GM15510 (cell line): ENCODE results near the gene NELFB.

ENCODE experiments used
- POLR2A ChIP-seq: IDR thresholded peaks from 3 replicates; pipeline ENCODE4 v1.6.1; 2011; ENCODE audit warnings: borderline replicate concordance; ENCODE audit not compliant: insufficient read length; ENCODE audit errors: extremely low read depth

NELFB gene

DNA sequence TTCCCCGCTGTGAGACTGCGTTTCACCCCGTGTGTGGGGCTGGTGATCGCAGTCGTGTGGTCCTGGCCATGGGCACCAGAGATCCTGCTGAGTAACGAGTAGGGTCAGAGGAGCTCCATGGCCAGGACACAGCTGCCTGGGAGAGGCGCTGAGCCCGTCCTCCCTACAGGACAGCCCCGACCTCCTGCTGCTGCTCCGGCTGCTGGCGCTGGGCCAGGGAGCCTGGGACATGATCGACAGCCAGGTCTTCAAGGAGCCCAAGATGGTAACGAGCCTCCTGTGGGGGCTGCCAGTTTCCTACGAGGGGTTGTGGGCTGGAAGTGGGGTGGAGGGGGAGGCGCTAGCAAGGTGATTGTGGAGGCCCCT lies 11.0 kb downstream of the NELFB start:
- no peak for TF ChIP-seq POLR2A

DNA sequence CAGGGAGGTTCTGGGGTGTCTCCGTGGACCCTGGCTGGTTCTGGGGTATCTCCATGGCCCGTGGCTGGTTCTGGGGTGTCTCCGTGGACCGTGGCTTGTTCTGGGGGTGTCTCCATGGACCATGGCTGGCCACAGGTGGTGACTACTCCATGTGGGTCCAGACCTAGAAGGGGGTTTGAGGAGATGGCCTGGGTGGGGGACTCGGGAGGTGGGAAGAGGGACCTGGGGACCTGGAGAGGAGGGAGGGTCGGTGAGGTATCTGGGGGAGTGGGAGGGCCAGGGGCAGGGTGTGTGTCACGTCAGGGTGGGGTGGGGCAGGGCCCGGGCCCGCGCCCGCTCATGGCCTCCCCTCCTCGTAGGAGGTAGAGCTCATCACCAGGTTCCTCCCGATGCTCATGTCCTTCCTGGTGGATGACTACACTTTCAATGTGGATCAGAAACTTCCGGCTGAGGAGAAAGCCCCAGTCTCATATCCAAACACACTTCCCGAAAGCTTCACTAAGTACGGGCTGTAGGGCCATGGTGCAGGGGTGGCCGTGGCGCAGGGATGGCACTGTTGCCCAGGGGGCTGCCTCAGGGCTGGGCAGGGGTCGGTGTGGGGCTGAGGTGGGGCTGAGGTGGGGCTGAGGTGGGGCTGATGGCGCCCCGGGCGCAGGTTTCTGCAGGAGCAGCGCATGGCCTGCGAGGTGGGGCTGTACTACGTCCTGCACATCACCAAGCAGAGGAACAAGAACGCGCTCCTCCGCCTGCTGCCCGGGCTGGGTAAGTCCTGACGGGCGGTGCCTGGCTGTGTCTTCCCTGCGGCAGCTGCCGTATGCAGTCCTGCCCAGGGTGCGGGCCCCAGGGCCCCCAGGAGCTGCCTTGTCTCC lies 11.7 kb downstream of the NELFB start:
- no peak for TF ChIP-seq POLR2A

DNA sequence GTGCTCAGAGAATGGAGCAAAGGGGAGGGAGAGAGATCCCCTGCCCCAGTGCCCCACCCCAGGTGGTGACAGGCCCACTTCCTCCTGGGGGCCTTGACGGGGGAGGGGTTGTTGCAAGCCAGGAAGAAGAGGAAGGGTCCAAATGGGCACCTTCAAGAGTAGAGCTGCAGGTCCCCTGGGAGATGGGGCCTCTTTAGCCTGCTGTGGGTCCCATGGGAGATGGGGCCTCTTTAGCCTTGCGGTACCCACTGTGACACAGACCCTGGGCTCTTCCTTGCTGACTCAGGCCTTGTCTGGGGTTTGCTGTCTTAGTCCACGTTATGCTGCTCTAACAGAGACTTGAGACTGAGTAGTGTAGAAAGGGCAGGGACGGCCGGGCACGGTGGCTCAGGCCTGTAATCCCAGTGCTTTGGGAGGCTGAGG lies 12.8 kb downstream of the NELFB start:
- TF ChIP-seq POLR2A, result no peak

DNA sequence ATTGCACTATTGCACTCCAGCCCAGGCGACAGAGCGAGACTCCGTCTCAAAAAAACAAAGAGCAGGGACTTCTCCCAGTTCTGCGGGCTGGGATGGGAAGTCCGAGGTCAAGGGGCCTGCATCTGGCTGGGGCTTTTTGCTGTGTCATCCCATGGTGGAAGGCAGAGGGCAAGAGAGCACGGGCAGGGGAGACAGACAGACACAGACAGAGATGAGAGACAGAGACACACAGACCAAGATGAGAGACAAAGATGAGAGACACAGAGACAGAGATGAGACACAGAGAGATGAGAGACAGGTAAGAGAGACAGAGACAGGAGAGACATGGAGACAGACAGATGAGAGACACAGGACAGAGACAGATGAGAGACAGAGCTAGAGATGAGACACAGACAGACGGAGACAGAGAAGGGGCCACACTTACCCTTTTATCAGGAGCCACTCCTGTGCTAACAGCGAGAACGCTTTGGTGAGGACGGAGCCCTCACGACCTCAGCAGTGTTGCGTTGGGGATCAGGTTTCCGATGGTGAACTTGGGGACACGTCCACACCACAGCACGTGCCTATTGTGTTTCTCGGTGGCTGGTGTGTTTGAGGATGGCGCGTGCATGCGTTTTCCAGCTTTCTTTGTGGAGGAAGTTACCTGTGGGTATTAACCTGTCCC lies 13.5 kb downstream of the NELFB start:
- TF ChIP-seq POLR2A, result no peak

DNA sequence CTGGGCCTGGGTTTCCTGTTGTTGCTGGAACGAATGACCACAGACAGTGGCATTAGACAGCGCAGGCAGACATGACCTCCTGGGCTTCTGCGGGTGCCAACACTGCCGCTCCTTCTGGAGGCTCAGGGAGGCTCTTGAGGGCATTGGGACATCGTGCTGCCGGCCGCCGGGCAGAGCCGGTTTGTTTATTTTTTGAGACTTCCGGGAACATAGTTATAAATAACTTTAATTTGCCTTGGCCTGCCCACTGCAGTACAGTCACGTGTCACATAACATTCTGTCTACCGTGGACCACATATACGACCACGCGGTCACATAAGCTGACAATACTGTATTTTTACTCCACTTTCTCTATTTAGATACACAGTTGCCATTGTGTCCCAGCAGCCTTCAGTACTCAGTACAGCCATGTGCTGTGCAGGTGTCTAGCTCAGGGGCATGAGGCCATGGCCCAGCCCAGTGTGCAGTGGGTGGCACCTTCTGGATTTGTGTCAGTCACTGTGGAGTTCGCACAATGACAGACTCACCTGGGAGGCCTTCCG lies 14.2 kb downstream of the NELFB start:
- peak; percentile 36 for TF ChIP-seq POLR2A

DNA sequence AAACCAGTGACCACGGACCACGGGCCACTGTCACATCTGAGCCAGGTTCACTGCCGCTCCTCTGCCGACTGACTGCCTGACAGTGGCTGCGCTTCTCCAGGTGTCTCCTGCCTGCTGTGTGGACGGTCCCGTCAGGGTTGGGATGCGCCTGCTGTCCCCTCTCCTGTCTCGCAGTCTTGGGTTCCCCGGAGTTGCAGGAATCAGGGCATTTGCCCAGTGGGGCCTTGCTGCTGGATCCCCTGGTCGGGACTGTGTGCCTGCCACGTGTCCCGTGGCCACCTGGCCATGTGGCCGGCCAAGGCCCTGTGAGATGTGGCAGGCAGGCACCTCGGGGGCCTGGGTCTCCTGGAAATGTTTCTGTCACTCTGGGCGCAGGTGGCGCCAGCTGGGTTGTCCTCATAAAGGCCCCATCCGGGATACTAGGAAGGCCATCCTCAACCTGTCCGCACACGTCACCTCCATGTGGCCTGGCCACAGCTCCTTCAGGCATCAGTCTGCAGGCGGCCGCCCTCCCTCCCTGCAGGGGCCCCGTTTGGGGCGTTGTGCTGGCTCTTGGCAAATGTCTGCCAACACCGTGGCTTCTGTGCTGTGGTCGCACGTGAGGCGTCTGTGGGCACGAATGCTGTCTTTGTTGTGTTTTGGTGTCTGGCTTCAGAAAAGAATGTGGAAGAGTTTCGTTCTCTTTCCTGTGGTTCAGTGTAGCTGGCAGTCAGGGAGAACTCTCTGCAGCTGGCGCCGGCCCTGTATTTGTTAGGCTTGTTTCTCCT lies 16.0 kb downstream of the NELFB start:
- no peak for TF ChIP-seq POLR2A

DNA sequence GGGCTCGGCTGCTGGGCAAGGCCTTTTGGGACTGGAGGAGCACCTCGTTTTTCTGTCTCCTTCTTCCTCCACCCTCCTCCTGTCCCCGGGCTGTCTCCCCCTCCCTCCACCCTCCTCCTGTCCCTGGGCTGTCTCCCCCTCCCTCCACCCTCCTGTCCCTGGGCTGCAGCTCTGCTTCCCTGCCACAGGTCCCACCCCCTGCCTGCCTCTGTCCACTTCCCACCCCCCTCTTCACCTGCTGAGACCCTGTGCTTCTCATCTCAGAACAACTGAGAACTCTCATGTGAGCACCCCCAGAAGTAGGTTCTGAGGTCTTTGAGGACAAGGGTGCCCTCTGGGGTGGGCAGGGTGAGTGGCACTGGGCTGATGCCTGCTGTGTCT lies 16.6 kb downstream of the NELFB start:
- no peak for TF ChIP-seq POLR2A

DNA sequence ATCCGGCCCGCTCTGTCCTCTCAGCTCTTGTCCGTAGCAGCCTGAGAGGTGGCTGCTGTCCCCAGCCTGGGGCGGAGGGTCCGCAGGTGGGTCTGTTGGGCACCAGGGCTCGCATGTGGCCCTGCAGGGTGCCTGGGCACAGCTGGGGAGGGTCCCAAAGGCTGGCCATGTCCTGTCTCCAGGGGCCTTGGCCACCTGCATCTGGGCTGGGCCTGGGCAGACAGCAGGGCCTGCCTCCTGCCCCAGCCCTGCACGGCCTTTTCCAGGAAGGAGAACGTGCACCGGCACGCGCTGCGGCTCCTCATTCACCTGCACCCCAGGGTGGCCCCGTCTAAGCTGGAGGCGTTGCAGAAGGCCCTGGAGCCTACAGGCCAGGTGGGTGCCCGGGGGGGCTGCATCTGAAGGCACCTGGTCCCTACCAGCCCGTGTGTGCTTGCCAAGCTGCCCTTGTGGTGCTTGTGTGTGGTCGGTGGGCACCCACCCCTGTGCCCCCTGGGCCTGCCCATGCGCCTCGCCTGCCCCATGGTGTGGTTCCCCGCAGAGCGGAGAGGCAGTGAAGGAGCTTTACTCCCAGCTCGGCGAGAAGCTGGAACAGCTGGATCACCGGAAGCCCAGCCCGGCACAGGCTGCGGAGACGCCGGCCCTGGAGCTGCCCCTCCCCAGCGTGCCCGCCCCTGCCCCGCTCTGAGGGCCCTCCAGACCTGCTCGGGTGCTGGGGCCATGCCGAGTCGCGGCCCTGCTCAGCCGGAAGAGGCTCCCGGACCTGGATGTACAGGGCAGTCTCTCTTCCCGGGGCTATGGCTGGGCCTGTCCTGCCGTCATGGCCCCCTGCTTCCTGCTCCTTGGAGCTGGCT lies 17.3 kb downstream of the NELFB start:
- no peak for TF ChIP-seq POLR2A

DNA sequence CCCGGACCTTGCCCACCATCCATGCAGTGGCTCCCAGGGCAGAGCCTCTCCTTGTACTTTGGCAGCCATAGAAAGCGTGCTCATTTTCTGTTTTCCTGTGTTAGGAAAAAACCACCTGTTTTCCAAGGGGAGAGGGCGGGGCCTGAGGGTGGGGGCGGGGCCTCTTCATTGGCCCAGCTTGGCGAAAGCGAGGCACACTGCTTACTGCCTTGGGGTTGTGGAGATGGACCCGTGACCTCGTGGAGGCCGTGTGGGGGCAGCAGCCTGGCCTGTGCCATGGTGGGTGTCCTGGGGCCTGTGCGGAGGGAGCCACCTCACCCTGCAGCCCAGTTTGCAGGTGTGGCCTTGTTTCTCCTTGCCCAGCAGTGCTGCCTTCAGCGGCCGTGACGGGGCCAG lies 18.0 kb downstream of the NELFB start:
- TF ChIP-seq POLR2A, result no peak

DNA sequence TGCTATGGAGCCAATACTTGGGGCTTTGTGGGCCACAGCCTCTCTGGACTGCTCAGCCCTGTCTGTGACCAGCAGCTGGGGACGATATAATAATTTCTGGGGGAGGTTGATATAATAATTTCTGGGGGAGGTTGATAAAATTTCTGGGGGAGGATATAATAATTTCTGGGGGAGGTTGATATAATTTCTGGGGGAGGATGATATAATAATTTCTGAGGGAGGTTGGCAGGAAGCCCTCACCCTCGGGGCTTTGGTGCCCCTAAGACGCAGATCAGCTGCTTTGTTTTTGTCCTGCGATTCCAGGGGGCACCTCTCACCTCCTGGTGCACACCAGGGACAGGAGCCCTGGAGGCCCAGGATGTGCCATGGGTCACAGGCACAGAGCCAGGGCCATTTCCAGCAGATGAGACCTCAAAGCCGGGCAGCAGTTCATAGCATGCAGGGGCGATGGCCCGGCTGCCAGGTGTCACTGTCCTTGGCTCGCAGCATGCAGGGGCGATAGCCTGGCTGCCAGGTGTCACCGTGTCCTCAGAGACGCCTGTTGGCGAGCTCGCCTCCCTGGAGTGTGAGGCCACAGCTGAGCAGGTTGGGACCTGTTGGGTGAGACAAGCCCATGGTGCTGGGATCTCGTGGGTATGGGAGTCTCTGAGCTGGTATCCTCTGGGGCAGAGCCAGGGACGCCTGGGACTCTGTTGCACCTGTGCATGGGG lies 18.6 kb downstream of the NELFB start:
- no peak for TF ChIP-seq POLR2A

DNA sequence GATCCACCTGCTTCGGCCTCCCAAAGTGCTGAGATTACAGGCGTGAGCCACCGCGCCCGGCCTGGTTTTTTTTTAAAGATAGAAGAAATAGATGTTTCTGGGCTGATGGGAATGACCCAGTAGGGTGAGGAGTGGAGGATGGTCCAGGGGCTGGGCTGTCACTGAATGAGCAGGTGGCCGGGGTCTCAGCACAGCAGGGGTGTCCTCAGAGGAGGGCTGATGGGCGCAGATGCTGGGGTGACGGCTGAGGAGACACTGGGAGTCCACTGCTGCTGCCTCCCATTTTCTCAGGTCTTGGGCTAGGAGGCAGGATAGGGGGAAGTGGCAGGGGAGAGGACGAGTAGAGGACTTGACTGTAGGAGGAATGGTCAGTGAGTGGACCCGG lies 20.1 kb downstream of the NELFB start:
- no peak for TF ChIP-seq POLR2A

DNA sequence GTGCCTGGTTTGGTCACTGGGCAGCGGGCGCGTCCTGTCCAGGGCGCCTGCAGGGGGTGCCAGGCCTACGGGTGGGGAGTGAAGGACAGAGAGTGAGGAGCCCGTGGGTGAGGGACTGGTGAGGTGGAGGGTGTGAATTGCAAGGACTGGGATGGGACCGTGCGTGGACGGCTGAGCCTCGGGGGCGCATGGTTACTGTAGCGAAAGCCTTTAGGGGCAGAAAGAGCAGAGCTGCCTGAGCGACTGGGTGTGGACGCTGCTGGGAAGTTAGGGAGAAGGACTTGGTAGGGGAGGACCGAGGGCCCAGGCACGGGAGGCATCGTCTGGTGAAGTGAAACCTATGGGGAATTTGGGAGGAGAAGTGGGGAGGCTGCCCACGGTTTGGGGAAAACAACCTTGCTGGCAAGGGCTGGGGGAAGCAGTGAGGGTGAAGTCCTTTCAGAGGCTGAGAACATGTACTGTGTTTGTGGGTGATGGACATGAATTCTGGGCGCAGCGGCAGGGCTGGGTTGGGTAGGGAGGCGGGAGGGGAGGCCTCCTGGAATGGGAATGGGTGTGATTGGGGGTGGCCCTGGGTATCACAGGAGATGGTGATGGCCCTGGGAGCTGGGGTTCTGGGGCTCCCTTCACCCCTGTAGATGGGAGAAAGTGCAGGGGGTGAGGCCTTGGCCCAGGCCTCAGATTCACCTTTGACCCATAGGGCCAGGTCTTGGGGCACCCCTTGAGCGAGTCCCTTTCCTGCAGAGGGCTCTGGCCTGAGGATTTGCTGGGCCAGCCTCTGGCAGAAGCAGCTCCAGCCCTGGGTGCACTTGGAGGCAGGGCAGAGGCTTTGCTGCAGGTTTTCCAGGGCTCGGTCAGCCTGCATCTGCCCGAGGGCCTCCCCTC lies 20.7 kb downstream of the NELFB start:
- no peak for TF ChIP-seq POLR2A
